SK-N-SH (cell line): ENCODE data around the gene INSC. TPM values are rescaled to one million over a fixed set of nuclear protein-coding genes. Genes with fewer than 3 reads are reported as not detected.

Source experiments
- CTCF ChIA-PET: fragments of 300-600, 350-600 bp; formaldehyde crosslinking; extraction: SDS; loops from one replicate; lab custom pipeline; 2021; lab: Yijun Ruan, JAX
- POLR2A ChIA-PET: fragments of 350-600 bp; sonication (Branson Sonifier 250); formaldehyde crosslinking; extraction: SDS; loops from one replicate; lab custom pipeline; 2020; ENCODE audit warnings: antibody characterized with exemption, inconsistent platforms; lab: Yijun Ruan, JAX
- DNase-seq: peaks from one replicate; pipeline ENCODE4 v3.0.0; 2012
- H2AFZ ChIP-seq: fragments of 200-600 bp; sonication (generic); 2 replicates; pipeline ENCODE4 v1.8.1; 2016; ENCODE audit warnings: antibody characterized with exemption, mild to moderate bottlenecking, low read depth
- H3F3A ChIP-seq: fragments of 200-600 bp; sonication (generic); replicated peaks from 2 replicates; pipeline ENCODE3; 2016; ENCODE audit warnings: antibody characterized with exemption, mild to moderate bottlenecking; ENCODE audit not compliant: insufficient read depth
- H3K27ac ChIP-seq, 2 experiments: fragments of 200-500 bp in 1 of 2; fragments of 200-600 bp in 1 of 2; sonication (Bioruptor generic) in 1 of 2; sonication (generic), shearing (Covaris generic) in 1 of 2; 2 replicates each; pipeline versions ENCODE4 v1.5.1 to v1.6.1; 2014 to 2016; ENCODE audit warnings: low read depth in 2 of 2, inconsistent platforms in 1 of 2, low read length in 1 of 2, mild to moderate bottlenecking in 1 of 2, mixed read lengths in 1 of 2
- H3K27me3 ChIP-seq: fragments of 200-600 bp; sonication (generic), shearing (Covaris generic); 2 replicates; pipeline ENCODE4 v1.6.1; 2016; ENCODE audit warnings: mixed run types; ENCODE audit not compliant: insufficient read depth
- H3K36me3 ChIP-seq, 2 experiments: fragments of 200-500 bp in 1 of 2; fragments of 200-600 bp in 1 of 2; sonication (Bioruptor generic) in 1 of 2; sonication (generic) in 1 of 2; replicated peaks in 1 of 2; 2 replicates each; pipeline versions ENCODE3 to v1.5.1; 2014 to 2016; ENCODE audit warnings: low read length in 1 of 2, mild to moderate bottlenecking in 1 of 2; ENCODE audit not compliant: insufficient read depth in 2 of 2, control insufficient read depth in 1 of 2
- H3K4me1 ChIP-seq, 2 experiments: fragments of 200-500 bp in 1 of 2; fragments of 200-600 bp in 1 of 2; sonication (Bioruptor generic) in 1 of 2; sonication (generic), shearing (Covaris generic) in 1 of 2; 2 replicates each; pipeline versions ENCODE4 v1.5.1 to v1.6.1; 2014 to 2016; ENCODE audit warnings: low read depth in 1 of 2, low read length in 1 of 2, mixed run types in 1 of 2; ENCODE audit not compliant: insufficient read depth in 2 of 2, control insufficient read depth in 1 of 2
- H3K4me2 ChIP-seq: fragments of 200-600 bp; sonication (generic), shearing (Covaris generic); 2 replicates; pipeline ENCODE4 v1.6.1; 2017; ENCODE audit warnings: mixed run types
- H3K4me3 ChIP-seq, 2 experiments: fragments of 200-500 bp in 1 of 2; fragments of 200-600 bp in 1 of 2; sonication (Bioruptor generic) in 1 of 2; sonication (generic), shearing (Covaris generic) in 1 of 2; 2 replicates each; pipeline versions ENCODE4 v1.5.1 to v1.8.1; 2014 to 2016; ENCODE audit warnings: low read depth in 2 of 2, inconsistent platforms in 1 of 2, low read length in 1 of 2, mild to moderate bottlenecking in 1 of 2, mixed read lengths in 1 of 2, moderate library complexity in 1 of 2
- H3K79me2 ChIP-seq: fragments of 200-600 bp; sonication (generic); 2 replicates; pipeline ENCODE4 v1.8.1; 2017; ENCODE audit warnings: mild to moderate bottlenecking; ENCODE audit not compliant: insufficient read depth
- H3K9ac ChIP-seq: fragments of 200-600 bp; sonication (generic); 2 replicates; pipeline ENCODE4 v1.6.1; 2017; ENCODE audit warnings: mixed run types
- H3K9me2 ChIP-seq: fragments of 200-600 bp; sonication (generic); 2 replicates; pipeline ENCODE4 v1.6.1; 2017; ENCODE audit warnings: mixed run types
- H3K9me3 ChIP-seq: fragments of 200-600 bp; sonication (generic); 2 replicates; pipeline ENCODE4 v1.6.1; 2017; ENCODE audit warnings: mixed run types, mild to moderate bottlenecking, moderate library complexity
- H4K20me1 ChIP-seq: fragments of 200-600 bp; sonication (generic); 2 replicates; pipeline ENCODE4 v1.6.1; 2017; ENCODE audit warnings: mild to moderate bottlenecking, mixed run types; ENCODE audit not compliant: insufficient read depth
- ELF1 ChIP-seq: IDR thresholded peaks from 2 replicates; pipeline ENCODE4 v1.4.0; 2012
- GABPA ChIP-seq: IDR thresholded peaks from 2 replicates; pipeline ENCODE4 v1.4.0; 2012; ENCODE audit warnings: low read depth, mild to moderate bottlenecking
- JUND ChIP-seq: IDR thresholded peaks from 2 replicates; pipeline ENCODE4 v1.4.0; 2012
- MXI1 ChIP-seq: IDR thresholded peaks from 2 replicates; pipeline ENCODE4 v1.6.1; 2012; ENCODE audit warnings: mild to moderate bottlenecking, low read depth, low read length, improper control_type of control experiment
- NFIC ChIP-seq: IDR thresholded peaks from 2 replicates; pipeline ENCODE4 v1.4.0; 2012; ENCODE audit warnings: borderline replicate concordance
- RXRA ChIP-seq: IDR thresholded peaks from 2 replicates; pipeline ENCODE4 v1.4.0; 2012; ENCODE audit warnings: low read depth, mild to moderate bottlenecking, borderline replicate concordance
- SIN3A ChIP-seq: IDR thresholded peaks from 2 replicates; pipeline ENCODE4 v1.6.1; 2012; ENCODE audit warnings: low read depth, mild to moderate bottlenecking, low read length, moderate library complexity, borderline replicate concordance
- SMC3 ChIP-seq: IDR thresholded peaks from 2 replicates; pipeline ENCODE4 v1.6.1; 2012; ENCODE audit warnings: low read depth, low read length, improper control_type of control experiment
- YY1 ChIP-seq: IDR thresholded peaks from 2 replicates; pipeline ENCODE4 v1.4.0; 2012; ENCODE audit warnings: low read depth, mild to moderate bottlenecking
- WGBS: methylation state at CpG from one replicate; pipeline ENCODE4 v1.1.6; 2017; ENCODE audit warnings: low lambda C conversion rate; 5-methylcytosine and 5-hydroxymethylcytosine counted together
- polyA plus RNA-seq, 3 experiments: library from polyadenylated mRNA; depleted of rRNA; stranded (reverse); fragments of >200 nt; gene quantifications; 2 replicates each; pipeline ENCODE4 v1.2.3, GENCODE V29; 2012
- TF ChIP-seq, protein P1 (sequence below): IDR thresholded peaks from 2 replicates; pipeline ENCODE4; 2012
- TF ChIP-seq, protein P2 (sequence below): fragments of 150-350 bp; IDR thresholded peaks from 2 replicates; pipeline ENCODE4 v1.6.1; 2017; ENCODE audit warnings: antibody characterized with exemption, low read length, low read depth, borderline replicate concordance

The INSC gene
- polyA plus RNA-seq, 1 of the 3 experiments (the other 2 are of a cell fraction) = not detected

DNA sequence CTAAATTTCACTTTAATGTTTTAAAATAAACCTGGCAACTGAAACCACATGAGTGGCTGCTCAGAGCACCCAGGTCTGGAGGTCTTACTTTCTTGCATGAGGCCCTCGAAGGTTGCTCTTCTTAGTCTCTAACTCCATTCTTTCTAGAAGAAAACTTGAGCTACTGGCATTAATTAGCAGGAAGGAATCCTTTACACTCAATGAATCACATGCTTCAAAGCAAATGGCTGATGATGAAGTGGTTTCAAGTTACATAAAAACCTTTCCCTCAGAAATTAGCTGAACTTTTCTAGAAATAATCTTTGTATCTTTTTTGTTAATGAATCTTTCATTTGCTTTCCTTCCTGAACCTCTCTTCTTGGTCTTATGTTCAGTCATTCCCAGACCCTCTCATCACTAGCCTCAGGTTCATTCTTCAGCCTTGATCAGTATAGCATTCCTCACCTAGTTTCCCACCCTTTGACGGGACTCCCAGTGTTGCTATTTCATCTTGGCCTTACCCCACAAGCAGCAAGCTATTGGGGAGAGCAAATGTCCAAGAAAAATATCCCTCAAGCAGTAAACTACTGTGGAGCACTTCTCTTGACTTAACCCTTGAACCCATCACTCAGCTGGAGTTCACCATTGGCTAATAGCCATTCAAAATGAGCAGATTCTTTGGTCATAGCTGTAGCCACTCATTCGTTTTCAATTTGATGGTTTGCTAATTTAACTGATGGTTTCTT, 75.1 kb downstream of the INSC start:
- H3K9me2 ChIP-seq = no peaks in the 10 kb centered on the region
- ChIA-PET POLR2A (no interaction called here), CTCF (interaction anchor here (0.7 to 2.5 kb wide), 6 partner anchors 18 to 1727 kb away, joined by 3 to 7 read pairs (median 4); no protein-coding TSS in a partner anchor)
- no peak for TF ChIP-seq RXRA
- no peak for TF ChIP-seq GABPA
- TF ChIP-seq ELF1 = no peak
- no peak for TF ChIP-seq JUND
- no peak for TF ChIP-seq MXI1
- no peak for TF ChIP-seq YY1
- TF ChIP-seq NFIC = no peak
- no peak for TF ChIP-seq SIN3A
- TF ChIP-seq SMC3 = no peak
- TF ChIP-seq, protein P1, sequence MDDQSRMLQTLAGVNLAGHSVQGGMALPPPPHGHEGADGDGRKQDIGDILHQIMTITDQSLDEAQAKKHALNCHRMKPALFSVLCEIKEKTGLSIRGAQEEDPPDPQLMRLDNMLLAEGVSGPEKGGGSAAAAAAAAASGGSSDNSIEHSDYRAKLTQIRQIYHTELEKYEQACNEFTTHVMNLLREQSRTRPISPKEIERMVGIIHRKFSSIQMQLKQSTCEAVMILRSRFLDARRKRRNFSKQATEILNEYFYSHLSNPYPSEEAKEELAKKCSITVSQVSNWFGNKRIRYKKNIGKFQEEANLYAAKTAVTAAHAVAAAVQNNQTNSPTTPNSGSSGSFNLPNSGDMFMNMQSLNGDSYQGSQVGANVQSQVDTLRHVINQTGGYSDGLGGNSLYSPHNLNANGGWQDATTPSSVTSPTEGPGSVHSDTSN = no peak
- no peaks in the 10 kb centered on the region for H3K36me3 ChIP-seq
- H3K79me2 ChIP-seq = no peaks in the 10 kb centered on the region
- H3F3A ChIP-seq = no peaks in the 10 kb centered on the region
- H4K20me1 ChIP-seq = no peaks in the 10 kb centered on the region
- no peak overlapping the region for H3K9ac ChIP-seq
- no peak for DNase-seq
- H3K9me3 ChIP-seq = no peaks in the 10 kb centered on the region
- no peak overlapping the region for H3K4me3 ChIP-seq
- H3K4me2 ChIP-seq = no peak overlapping the region
- no peaks in the 10 kb centered on the region for H3K4me1 ChIP-seq
- H3K27me3 ChIP-seq = no peaks in the 10 kb centered on the region
- H3K27ac ChIP-seq = no peak overlapping the region
- H2AFZ ChIP-seq = no peak overlapping the region
- 15% methylated on average over 3 of the region's 3 CpGs for WGBS

DNA sequence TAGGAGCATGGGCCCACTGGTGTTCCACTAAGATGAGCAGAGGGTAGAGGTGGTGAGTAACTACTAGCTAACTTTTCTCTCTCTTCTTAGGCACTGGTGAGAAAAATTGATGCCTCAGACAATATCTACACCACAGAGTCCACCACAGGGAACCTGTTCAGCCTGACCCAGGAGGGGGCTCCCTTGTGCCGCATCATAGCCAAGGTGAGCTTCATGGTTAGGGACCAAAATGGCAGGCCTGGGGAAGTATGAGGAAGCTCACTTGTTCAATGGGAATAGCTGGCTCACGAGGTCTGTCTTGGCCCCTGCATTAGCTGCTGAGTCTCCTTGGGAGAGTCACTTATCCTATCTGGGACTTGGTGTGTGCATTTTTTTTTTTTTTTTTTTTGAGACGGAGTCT, 75.9 kb downstream of the INSC start:
- Histone ChIP-seq H3K9me3 (no peaks in the 10 kb centered on the region), H3K79me2 (no peaks in the 10 kb centered on the region), H3K4me1 (no peaks in the 10 kb centered on the region), H3K9ac (no peak overlapping the region), H4K20me1 (no peaks in the 10 kb centered on the region), H3K27me3 (no peaks in the 10 kb centered on the region), H3F3A (no peaks in the 10 kb centered on the region), H3K27ac (no peak overlapping the region), H3K36me3 (no peaks in the 10 kb centered on the region), H2AFZ (no peak overlapping the region), H3K4me3 (no peak overlapping the region), H3K4me2 (no peak overlapping the region), H3K9me2 (no peaks in the 10 kb centered on the region)
- TF ChIP-seq, protein P2, sequence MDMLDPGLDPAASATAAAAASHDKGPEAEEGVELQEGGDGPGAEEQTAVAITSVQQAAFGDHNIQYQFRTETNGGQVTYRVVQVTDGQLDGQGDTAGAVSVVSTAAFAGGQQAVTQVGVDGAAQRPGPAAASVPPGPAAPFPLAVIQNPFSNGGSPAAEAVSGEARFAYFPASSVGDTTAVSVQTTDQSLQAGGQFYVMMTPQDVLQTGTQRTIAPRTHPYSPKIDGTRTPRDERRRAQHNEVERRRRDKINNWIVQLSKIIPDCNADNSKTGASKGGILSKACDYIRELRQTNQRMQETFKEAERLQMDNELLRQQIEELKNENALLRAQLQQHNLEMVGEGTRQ = no peak
- no peak for TF ChIP-seq SMC3
- WGBS = 68% methylated on average over 3 of the region's 3 CpGs
- ChIA-PET POLR2A (no interaction called here), CTCF (interaction anchor here (0.9 to 2.5 kb wide), 5 partner anchors 17 to 1597 kb away, joined by 3 to 7 read pairs (median 5); no protein-coding TSS in a partner anchor)
- no peak for DNase-seq
